Activated naive CD8-positive, alpha-beta T cell (primary cell): ENCODE data around the gene WDR45B.

Experiments
- H3K27ac Mint-ChIP-seq: one replicate; pipeline ENCODE4 v1.8.0; 2021; ENCODE audit warnings: mixed read lengths
- H3K27me3 Mint-ChIP-seq: one replicate; pipeline ENCODE4 v1.8.0; 2021; ENCODE audit warnings: mixed read lengths
- H3K36me3 Mint-ChIP-seq: one replicate; pipeline ENCODE4 v1.8.0; 2021; ENCODE audit warnings: mixed read lengths
- H3K4me1 Mint-ChIP-seq: one replicate; pipeline ENCODE4 v1.8.0; 2021; ENCODE audit warnings: low read depth, mixed read lengths
- H3K4me3 Mint-ChIP-seq: one replicate; pipeline ENCODE4 v1.8.0; 2021; ENCODE audit warnings: mild to moderate bottlenecking, mixed read lengths
- H3K9me3 Mint-ChIP-seq: one replicate; pipeline ENCODE4 v1.8.0; 2021; ENCODE audit warnings: low read depth, mixed read lengths

WDR45B gene

GRCh38 chr17:82648165-82648668 lies at the start of gene WDR45B:
TSS of gene WDR45B (minus strand) at chr17:82648444. CDS start at chr17:82648340, 104 bp downstream.
- Mint-ChIP-seq H3K9me3 (no peaks in the 10 kb centered on the region), H3K4me3 (peak within 1 kb of the TSS; percentile 85), H3K27ac (no peak within 1 kb of the TSS), H3K4me1 (peaks cover 26% of the 10 kb centered on the region), H3K27me3 (no peaks in the 10 kb centered on the region), H3K36me3 (peaks cover 2% of the 10 kb centered on the region)

- Mint-ChIP-seq H3K27me3 (no peaks in the 10 kb centered on the region), H3K4me3 (peak overlapping the region; percentile 27), H3K27ac (no peak overlapping the region), H3K9me3 (peaks cover 5% of the 10 kb centered on the region), H3K4me1 (peaks cover 9% of the 10 kb centered on the region), H3K36me3 (peaks cover 9% of the 10 kb centered on the region)
These were observed 49.5 kb upstream of the WDR45B start for GRCh38 chr17:82697808-82698064.

GRCh38 chr17:82696916-82697807 lies 48.9 kb upstream of the WDR45B start:
- H3K27ac Mint-ChIP-seq: no peak overlapping the region
- H3K27me3 Mint-ChIP-seq: no peaks in the 10 kb centered on the region
- H3K4me1 Mint-ChIP-seq: peaks cover 9% of the 10 kb centered on the region
- peaks cover 9% of the 10 kb centered on the region for H3K36me3 Mint-ChIP-seq
- peak overlapping the region; percentile 44 for H3K4me3 Mint-ChIP-seq
- peaks cover 5% of the 10 kb centered on the region for H3K9me3 Mint-ChIP-seq

GRCh38 chr17:82696259-82696658 lies 48.0 kb upstream of the WDR45B start:
- Mint-ChIP-seq H3K4me1 (peaks cover 11% of the 10 kb centered on the region), H3K27ac (no peak overlapping the region), H3K27me3 (no peaks in the 10 kb centered on the region)

GRCh38 chr17:82694647-82695046 lies 46.4 kb upstream of the WDR45B start:
- Mint-ChIP-seq H3K4me3 (peak overlapping the region; percentile 4), H3K27me3 (no peaks in the 10 kb centered on the region), H3K9me3 (peaks cover 5% of the 10 kb centered on the region), H3K4me1 (peaks cover 11% of the 10 kb centered on the region), H3K36me3 (peaks cover 12% of the 10 kb centered on the region), H3K27ac (no peak overlapping the region)

More at GRCh38 chr17:82696259-82696658, 48.0 kb upstream of the WDR45B start:
- H3K4me3 Mint-ChIP-seq: no peak overlapping the region
- peaks cover 5% of the 10 kb centered on the region for H3K9me3 Mint-ChIP-seq
- peaks cover 9% of the 10 kb centered on the region for H3K36me3 Mint-ChIP-seq

GRCh38 chr17:82693168-82693867 lies 45.1 kb upstream of the WDR45B start:
- H3K4me1 Mint-ChIP-seq: peaks cover 5% of the 10 kb centered on the region
- no peaks in the 10 kb centered on the region for H3K27me3 Mint-ChIP-seq
- no peak overlapping the region for H3K4me3 Mint-ChIP-seq
- peaks cover 5% of the 10 kb centered on the region for H3K9me3 Mint-ChIP-seq
- H3K27ac Mint-ChIP-seq: no peak overlapping the region
- peaks cover 12% of the 10 kb centered on the region for H3K36me3 Mint-ChIP-seq

GRCh38 chr17:82692268-82692667 lies 44.0 kb upstream of the WDR45B start:
- Mint-ChIP-seq H3K27ac (no peak overlapping the region), H3K9me3 (peaks cover 5% of the 10 kb centered on the region), H3K27me3 (no peaks in the 10 kb centered on the region), H3K36me3 (peaks cover 12% of the 10 kb centered on the region), H3K4me1 (peaks cover 5% of the 10 kb centered on the region), H3K4me3 (no peak overlapping the region)

- H3K36me3 Mint-ChIP-seq: peaks cover 12% of the 10 kb centered on the region
- no peak overlapping the region for H3K27ac Mint-ChIP-seq
- no peaks in the 10 kb centered on the region for H3K27me3 Mint-ChIP-seq
- peaks cover 5% of the 10 kb centered on the region for H3K9me3 Mint-ChIP-seq
- peaks cover 3% of the 10 kb centered on the region for H3K4me1 Mint-ChIP-seq
- peak overlapping the region; percentile 20 for H3K4me3 Mint-ChIP-seq
These were observed 43.5 kb upstream of the WDR45B start for GRCh38 chr17:82691714-82692113.

- H3K4me1 Mint-ChIP-seq: peaks cover 3% of the 10 kb centered on the region
- H3K36me3 Mint-ChIP-seq: peaks cover 12% of the 10 kb centered on the region
These were observed 42.7 kb upstream of the WDR45B start for GRCh38 chr17:82690786-82691489.

GRCh38 chr17:82689077-82689476 lies 40.8 kb upstream of the WDR45B start:
- no peak overlapping the region for H3K4me3 Mint-ChIP-seq
- no peak overlapping the region for H3K27ac Mint-ChIP-seq
- no peaks in the 10 kb centered on the region for H3K9me3 Mint-ChIP-seq
- no peaks in the 10 kb centered on the region for H3K27me3 Mint-ChIP-seq
- H3K36me3 Mint-ChIP-seq: peaks cover 5% of the 10 kb centered on the region
- H3K4me1 Mint-ChIP-seq: peaks cover 3% of the 10 kb centered on the region

More at GRCh38 chr17:82690786-82691489, 42.7 kb upstream of the WDR45B start:
- Mint-ChIP-seq H3K9me3 (peaks cover 5% of the 10 kb centered on the region), H3K4me3 (no peak overlapping the region), H3K27me3 (no peaks in the 10 kb centered on the region), H3K27ac (no peak overlapping the region)

GRCh38 chr17:82687871-82688270 lies 39.6 kb upstream of the WDR45B start:
- Mint-ChIP-seq H3K4me3 (no peak overlapping the region), H3K4me1 (peaks cover 3% of the 10 kb centered on the region), H3K27me3 (no peaks in the 10 kb centered on the region), H3K27ac (no peak overlapping the region), H3K9me3 (no peaks in the 10 kb centered on the region), H3K36me3 (peaks cover 3% of the 10 kb centered on the region)

GRCh38 chr17:82687375-82687861 lies 39.2 kb upstream of the WDR45B start:
- Mint-ChIP-seq H3K9me3 (peaks cover under 1% of the 10 kb centered on the region), H3K36me3 (peaks cover 3% of the 10 kb centered on the region), H3K27ac (no peak overlapping the region), H3K4me1 (peaks cover 3% of the 10 kb centered on the region), H3K4me3 (no peak overlapping the region), H3K27me3 (no peaks in the 10 kb centered on the region)

- Mint-ChIP-seq H3K27ac (no peak overlapping the region), H3K9me3 (peaks cover 8% of the 10 kb centered on the region), H3K4me3 (no peak overlapping the region), H3K4me1 (peaks cover 3% of the 10 kb centered on the region), H3K27me3 (no peaks in the 10 kb centered on the region), H3K36me3 (peaks cover 10% of the 10 kb centered on the region)
These were observed 38.4 kb upstream of the WDR45B start for GRCh38 chr17:82686366-82687324.

- no peak overlapping the region for H3K27ac Mint-ChIP-seq
- no peak overlapping the region for H3K4me3 Mint-ChIP-seq
- H3K9me3 Mint-ChIP-seq: peaks cover 8% of the 10 kb centered on the region
- no peaks in the 10 kb centered on the region for H3K27me3 Mint-ChIP-seq
- no peaks in the 10 kb centered on the region for H3K4me1 Mint-ChIP-seq
- peaks cover 12% of the 10 kb centered on the region for H3K36me3 Mint-ChIP-seq
These were observed 37.0 kb upstream of the WDR45B start for GRCh38 chr17:82685291-82685690.
